RPMI7951 (cell line): ENCODE measurements around the gene LRRC58. TPM values are rescaled to one million over a fixed set of nuclear protein-coding genes. Genes with fewer than 3 reads are reported as not detected.
"Not testable (repeated sequence)": the region's sequence is repeated elsewhere in the genome, so short reads cannot be mapped to it uniquely, and the experiment has no call there.

Experiments used
- DNase-seq: peaks from one replicate; pipeline ENCODE4 v3.0.0-alpha.2; 2012; ENCODE audit warnings: low read depth
- total RNA-seq: library from RNA; depleted of rRNA; stranded (reverse); fragments of >200 nt; shearing (Covaris generic); gene quantifications from 2 replicates; pipeline ENCODE4 v1.2.3, GENCODE V29; 2014

The LRRC58 gene
- total RNA-seq, 1 experiment from 2014 or later: 58.9 TPM

- DNase-seq: no peak
Observed at GRCh38 chr3:120339362-120339761, 9.8 kb downstream of the LRRC58 start.

- DNase-seq: no peak
Observed at GRCh38 chr3:120338517-120338916, 10.6 kb downstream of the LRRC58 start.

GRCh38 chr3:120332646-120333045 is 16.5 kb downstream of the LRRC58 start:
- no peak for DNase-seq

- no peak for DNase-seq
Observed at GRCh38 chr3:120331076-120331475, 18.1 kb downstream of the LRRC58 start.

GRCh38 chr3:120326784-120327183 is 22.4 kb downstream of the LRRC58 start:
- DNase-seq: no peak

- DNase-seq: no peak
Observed at GRCh38 chr3:120324190-120324589, 25.0 kb downstream of the LRRC58 start.

GRCh38 chr3:120323761-120324160 is 25.4 kb downstream of the LRRC58 start:
- DNase-seq: not testable (repeated sequence)

GRCh38 chr3:120311863-120312794 is 37.0 kb downstream of the LRRC58 start:
- DNase-seq: no peak

- DNase-seq: no peak
Observed at GRCh38 chr3:120306519-120307455, 42.4 kb downstream of the LRRC58 start.

- DNase-seq: no peak
Observed at GRCh38 chr3:120304616-120305015, 44.5 kb downstream of the LRRC58 start.

GRCh38 chr3:120302361-120302760 is 46.8 kb downstream of the LRRC58 start:
- DNase-seq: no peak

GRCh38 chr3:120300971-120301370 is 48.2 kb downstream of the LRRC58 start:
- DNase-seq: no peak

GRCh38 chr3:120299403-120299802 is 49.8 kb downstream of the LRRC58 start:
- DNase-seq: peak; percentile 9

- no peak for DNase-seq
Observed at GRCh38 chr3:120298996-120299395, 50.2 kb downstream of the LRRC58 start.

- not testable (repeated sequence) for DNase-seq
Observed at GRCh38 chr3:120291552-120291951, 57.6 kb downstream of the LRRC58 start.

GRCh38 chr3:120289636-120290035 is 59.5 kb downstream of the LRRC58 start:
- no peak for DNase-seq

GRCh38 chr3:120286465-120286864 is 62.7 kb downstream of the LRRC58 start:
- no peak for DNase-seq

- DNase-seq: no peak
Observed at GRCh38 chr3:120285508-120285841, 63.7 kb downstream of the LRRC58 start.

GRCh38 chr3:120284747-120285507 is 64.2 kb downstream of the LRRC58 start, which contains the start of gene GPR156:
Gene GPR156 (minus strand): TSS chr3:120285222. CDS start chr3:120244098, 41,124 bp downstream.
- peak; percentile 43 for DNase-seq

- DNase-seq: no peak
Observed at GRCh38 chr3:120281261-120281660, 67.9 kb downstream of the LRRC58 start.

GRCh38 chr3:120280566-120280965 is 68.6 kb downstream of the LRRC58 start:
- DNase-seq: no peak

- DNase-seq: no peak
Observed at GRCh38 chr3:120280026-120280425, 69.1 kb downstream of the LRRC58 start.
